CD4-positive, alpha-beta T cell treated with Interleukin-17A for 1 hour (primary cell): ENCODE results near the gene ASH1L.
"Not testable (repeated sequence)": the region's sequence is repeated elsewhere in the genome, so short reads cannot be mapped to it uniquely, and the experiment has no call there.

Experiments
- DNase-seq: peaks from one replicate; pipeline ENCODE4 v3.0.0-alpha.2; 2020

Gene ASH1L

DNA sequence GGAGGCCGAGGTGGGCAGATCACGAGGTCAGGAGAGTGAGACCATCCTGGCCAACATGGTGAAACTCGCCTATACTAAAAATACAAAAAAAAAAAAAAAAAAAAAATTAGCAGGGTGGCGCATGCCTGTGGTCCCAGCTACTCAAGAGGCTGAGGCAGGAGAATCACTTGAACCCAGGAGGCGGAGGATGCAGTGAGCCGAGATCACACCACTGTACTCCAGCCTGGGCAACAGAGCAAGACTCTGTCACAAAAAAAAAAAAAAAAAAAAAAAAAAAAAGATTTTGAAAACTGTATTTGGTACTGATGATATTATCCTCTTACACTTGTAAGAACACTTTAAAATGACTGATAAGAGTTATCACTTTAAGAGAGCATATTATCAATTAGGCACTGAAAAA is 74.2 kb downstream of the ASH1L start:
- not testable (repeated sequence) for DNase-seq

DNA sequence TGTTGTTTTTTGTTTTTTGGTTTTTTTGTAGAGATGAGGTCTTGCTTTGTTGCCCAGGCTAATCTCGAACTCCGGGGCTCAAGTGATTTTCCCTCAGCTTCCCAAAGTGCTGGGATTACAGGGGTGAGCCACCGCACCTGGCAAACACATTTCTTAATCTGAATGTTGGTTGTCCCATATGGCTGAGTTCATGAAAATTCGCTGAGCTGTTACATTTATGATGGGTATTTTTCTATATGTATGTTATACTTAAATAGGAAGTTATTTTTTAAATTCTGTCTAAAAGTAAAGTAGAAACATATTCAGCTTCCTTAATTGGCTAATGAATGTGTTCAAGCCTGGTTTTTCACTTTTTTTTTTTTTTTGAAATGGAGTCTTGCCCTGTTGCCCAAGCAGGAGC is 75.1 kb downstream of the ASH1L start:
- no peak for DNase-seq

DNA sequence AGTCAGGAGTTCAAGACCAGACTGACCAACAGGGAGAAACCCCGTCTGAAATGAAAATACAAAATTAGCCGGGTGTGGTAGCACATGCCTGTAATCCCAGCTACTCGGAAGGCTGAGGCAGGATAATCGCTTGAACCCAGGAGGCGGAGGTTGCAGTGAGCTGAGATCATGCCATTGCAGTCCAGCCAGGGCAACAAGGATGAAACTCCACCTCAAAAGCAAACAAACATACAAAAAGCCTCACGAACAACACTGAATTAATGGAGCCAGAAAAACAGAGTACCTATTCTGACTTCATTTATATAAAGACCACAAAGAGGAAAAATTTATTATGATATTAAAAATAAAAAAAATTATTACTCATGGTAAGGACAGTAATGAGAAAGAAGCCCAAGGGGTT is 75.7 kb downstream of the ASH1L start:
- DNase-seq = not testable (repeated sequence)

DNA sequence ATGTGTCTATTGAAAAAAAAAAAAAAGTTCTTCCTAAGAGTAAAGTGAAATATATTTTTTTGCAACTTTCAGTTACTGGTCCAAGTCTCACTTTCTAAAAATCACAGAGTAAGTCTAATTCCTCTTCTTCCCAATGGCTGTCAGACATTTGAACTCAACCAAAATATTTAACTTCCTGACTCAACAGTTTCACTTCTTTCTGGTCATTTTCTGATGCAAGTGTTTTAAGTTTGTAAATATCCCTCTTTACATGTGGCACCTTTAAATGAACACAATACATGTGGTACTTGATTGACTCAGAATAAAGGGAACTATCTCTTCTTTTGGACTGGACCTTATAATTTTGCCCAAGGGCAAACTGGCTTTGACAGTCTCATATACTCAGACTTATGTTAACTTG is 76.7 kb downstream of the ASH1L start:
- DNase-seq = no peak

DNA sequence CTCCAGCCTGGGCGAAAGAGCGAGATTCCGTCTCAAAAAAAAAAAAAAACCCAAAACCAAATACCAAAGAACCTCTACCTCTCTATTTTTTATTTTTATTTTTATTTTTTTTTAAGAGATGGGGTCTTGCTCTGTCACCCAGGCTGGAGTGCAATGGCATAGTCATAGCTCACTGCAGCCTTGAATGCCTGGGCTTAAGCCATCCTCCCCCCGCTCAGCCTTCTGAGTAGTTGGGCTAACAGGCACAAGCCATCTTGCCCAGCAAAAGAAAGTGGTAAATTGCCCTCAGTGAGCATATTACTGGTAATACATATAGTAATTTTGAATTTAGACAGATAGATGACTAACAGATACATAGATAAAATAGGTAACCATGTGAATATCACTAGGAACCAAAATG is 77.4 kb downstream of the ASH1L start:
- no peak for DNase-seq

DNA sequence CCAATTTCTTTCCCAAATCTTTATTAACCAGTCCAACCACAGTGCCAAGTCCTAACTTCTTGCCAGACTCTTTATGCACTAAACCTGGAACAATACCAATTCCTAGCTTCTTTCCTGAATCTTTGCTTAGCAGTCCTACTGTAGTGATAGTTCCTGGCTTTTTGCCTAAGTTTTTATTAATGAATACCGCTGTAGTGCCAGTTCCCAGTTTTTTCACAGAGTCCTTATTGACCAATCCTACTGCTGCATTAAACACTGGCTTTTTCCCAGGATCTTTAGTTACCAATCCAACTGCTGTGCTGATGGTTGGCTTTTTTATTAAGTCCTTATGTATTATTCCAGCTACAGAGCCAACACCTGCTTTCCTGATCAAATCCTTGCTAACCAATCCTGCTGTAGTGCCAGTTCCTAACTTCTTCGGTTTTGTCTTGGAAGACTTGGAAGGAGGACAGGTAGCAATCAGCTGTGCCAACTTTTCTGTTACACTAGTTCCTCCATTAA is 80.8 kb downstream of the ASH1L start:
- no peak for DNase-seq

DNA sequence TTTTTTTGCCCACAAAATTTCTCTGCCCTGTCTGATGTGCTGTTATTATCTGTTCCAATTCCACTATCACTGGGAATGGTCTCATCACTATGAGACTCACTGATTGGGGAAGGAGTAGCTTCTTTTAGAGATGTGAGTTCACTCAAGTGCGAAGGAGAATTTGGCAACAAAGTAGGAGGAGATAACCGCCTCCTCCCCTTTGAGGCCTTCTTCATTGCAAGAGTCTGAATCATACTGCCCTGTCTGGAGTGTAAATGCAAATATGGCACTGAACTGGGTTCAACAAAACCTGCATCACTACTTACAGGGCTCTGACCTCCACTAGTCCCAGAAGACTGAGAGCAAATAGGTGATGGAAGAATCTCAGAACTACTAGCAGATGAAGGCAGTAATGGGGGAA is 83.4 kb downstream of the ASH1L start:
- DNase-seq = no peak

DNA sequence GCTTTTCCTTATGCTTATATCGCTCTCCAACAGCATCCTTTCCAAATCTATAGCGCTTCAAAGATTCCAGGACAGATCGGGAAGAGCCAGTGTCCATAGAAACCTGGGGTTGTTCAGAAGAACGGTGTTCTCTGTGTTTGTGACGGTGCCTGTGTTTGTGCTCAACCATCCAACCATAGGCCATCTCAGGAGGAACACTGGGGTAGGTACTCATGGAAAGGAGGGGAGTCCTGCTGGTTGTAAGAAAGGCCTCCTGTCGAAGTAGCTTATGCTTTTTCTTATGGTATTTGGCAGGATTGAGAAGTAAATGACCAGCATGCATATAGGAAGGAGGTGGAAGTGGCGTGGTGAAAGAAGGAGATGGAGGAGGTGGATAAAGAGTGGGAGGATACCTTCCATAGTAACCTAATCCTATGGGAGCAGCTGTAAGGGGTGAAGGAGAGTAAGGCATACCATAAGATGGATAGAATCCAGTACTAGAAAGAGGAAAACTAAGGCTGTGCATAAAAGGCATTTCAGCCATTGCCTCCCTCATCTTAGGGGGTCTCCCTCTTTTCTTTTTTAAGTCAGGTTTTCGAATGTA is 84.2 kb downstream of the ASH1L start:
- no peak for DNase-seq

DNA sequence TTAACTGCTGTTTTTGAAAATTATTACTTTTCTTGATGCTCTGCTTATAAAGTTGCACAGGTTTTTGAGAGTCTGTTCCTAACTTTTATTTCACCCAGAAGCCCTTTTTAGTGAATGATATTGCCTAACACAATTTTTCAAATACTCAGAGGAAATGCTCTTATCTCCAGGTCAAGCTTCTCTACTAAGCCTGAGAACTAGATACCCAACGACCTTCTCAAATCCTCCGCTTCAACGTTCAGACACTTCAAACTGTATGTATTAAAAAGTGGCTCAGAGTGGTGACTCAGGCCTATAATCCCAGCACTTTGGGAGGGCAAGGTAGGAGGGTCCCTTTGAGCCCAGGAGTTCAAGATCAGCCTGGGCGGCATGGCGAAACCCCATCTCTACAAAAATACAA is 88.5 kb downstream of the ASH1L start:
- no peak for DNase-seq

DNA sequence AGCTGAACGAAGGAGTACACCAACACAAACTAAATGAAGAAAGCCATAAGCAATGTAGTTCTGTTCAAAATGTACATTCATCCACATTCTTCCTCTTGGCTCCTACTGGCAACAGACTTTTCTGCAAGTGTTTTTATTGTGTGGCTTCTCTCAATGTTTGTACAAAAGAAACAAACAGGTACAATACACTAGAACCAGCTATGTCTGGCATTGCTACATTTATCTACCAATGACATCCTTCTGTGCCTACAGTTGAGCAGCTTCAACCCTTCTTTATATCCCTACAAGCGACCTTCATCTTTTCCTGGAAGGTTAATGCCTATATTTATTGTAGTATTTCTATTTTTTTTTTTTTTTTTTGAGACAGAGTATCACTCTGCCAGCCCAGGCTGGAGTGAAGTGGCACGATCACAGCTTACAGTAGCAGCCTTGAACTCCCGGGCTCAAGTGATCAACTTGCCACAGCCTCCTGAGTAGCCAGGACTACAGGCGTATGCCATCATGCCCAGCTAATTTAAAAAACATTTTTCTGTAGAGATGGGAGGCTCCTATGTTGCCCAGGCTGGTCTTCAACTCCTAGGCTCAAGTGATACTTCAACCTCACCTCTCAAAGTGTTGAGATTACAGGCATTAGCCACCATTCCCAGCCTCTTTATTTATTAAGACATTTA is 89.3 kb downstream of the ASH1L start:
- no peak for DNase-seq

DNA sequence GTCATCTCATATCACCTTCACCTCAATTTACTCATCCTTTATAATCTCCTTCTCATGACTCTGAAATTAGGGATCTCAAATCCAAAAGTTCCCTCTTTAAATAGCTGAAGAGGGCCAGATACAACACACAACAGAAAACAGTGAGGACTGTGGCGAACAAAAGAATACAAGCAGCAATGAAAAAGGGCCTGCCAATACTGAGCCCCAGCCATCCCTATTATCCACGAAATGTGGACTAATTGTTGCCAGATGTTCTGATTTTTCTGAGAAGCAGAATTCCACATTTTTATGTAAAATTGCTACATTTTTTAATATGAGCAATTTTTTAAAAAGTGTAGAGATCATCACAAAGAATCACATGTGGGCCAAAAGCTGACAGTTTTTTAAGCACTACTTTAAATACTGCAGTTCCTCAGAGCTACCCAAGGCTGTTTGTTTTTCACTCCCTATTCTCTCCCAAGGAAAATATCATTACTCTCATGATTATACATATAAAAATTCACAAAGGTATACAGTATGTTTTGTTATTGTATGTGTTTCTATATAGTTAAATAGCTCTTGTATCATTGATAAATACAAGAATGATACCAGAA is 90.0 kb downstream of the ASH1L start:
- DNase-seq = no peak

DNA sequence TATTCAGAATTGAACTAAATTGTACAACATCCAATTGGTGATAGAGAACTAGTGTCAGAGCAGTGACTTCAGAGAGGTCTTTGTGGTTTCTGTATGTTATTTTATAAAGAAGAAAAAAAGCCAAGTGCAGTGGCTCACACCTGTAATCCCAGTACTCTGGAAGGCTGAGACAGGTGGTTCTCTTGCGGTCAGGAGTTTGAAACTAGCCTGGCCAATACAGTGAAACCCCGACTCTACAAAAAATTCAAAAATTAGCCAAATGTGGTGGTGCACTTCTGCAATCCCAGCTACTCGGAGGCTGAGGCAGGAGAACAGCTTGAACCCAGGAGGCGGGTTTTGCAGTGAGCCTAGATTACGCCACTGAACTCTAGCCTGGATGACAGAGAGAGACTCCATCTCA is 90.7 kb downstream of the ASH1L start:
- DNase-seq = no peak

DNA sequence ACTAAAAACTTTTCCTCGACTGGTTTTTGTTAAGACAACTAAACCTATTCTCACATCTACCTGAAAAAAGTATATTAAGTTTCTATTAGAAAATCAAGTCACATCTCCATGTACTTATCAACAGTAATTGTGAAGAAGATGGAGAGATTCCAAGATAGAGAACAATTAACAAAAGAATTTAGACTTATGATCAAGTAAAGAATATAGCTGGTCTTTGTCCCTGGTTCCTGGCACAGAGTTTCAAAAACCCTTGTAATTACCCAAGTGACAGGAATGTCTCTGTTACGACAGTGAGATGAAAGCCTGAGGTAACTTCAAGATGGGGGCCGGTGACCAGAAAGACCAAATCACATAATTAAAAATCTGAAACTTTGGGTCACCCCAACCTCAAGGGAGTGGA is 91.6 kb downstream of the ASH1L start:
- DNase-seq = no peak

DNA sequence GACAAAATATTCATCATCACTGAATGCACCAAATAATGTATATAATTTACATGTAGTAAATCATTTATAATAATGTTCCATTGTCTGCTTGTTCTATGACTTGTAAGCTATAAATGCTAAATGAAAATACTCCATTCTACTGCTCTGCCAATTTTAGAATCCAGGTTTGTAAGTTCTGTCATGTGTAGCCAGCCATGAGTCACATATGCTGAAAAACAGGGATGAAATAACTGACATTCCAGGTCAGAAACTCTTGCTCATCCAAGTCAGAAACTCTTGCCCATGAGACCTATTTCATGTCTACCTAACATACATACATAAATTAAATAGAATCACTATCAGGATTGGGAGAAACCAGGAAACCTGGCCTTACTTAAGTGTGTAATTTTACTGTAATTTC is 95.6 kb downstream of the ASH1L start:
- no peak for DNase-seq

DNA sequence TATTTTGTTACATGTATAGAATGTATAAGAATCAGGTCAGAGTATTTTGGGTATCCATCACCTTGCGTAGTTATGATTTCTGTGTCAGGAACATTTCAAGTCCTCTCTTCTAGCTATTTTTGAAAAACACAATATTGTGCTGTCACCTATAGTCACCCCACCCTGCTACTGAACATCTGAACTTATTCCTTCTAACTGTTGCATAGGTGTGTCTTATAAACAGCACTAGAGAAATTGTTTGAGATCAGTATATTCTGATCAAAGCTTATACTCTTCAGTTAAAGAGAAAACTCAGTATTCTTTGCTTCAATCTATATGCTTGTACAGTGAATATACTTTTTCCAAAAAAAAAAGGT is 96.0 kb downstream of the ASH1L start:
- peak; percentile 45 for DNase-seq

DNA sequence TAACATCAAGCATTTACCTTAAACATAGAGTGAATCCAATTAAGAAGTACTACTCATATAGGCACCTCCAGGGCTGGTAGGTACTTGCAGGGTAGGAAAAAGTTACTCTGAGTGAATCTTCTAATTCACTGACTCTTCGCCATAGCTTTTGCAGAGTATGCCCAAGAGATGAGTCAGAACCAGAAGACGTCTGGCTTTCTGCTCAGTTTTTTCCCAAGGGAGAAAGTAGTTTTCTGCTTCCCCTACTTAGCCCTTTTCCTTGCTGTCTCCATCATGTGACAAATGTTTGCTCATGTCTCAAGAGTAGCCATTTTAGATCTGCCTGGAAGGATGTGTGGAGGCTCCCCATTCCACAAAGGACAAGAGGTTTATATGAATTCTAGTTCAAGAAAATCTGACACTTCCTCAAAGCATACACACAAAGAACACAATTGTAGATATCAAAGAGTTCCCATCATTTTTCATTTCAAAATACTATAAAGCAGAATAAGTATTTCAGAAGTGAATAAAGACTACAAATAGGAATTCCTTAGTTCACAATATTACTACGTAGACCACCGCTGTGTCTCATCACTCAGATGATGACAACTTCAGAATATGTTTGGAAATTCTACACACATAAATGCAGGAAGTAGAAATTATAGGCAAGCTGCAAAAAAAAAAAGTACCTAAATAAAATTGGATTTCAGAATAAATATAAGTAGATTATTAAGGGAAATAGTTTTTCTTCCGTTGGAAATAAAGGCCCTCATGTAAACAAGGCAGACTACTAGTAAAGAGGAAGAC is 98.5 kb downstream of the ASH1L start:
- DNase-seq = no peak

DNA sequence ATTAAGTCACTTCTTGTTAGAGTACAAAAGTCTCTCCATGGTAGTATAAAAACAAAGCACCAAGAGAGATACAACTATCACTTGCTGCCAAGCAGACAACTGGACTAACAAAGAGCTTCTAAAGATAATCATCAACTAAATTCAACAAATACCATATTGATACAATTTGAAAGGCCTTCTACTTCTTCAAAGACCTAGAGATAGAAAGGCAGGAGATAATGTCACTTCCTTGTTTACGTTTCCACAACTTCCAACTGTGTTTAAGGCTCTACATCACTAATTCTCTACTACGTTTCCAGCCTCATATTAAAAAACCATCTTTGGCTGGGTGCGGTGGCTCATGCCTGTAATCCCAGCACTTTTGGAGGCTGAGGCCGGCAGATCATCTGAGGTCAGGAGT is 104.5 kb downstream of the ASH1L start:
- no peak for DNase-seq

DNA sequence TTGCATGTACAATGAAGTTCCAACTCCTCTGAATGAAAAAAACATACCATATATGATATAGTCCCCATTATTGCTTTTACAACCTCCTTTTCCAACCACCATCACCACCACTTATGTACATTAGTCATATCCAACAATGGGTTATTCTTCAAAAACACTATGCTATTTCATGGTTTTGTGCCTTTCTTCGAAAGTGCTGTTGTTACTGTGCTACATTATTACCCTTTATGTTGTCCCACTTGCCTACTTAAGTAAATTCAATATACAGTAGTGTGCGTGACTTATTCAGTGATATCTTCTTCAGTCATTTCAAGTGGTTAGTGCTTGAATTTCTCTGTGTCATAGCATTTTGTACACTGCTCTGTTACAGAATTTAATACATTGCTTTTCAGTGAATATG is 105.3 kb downstream of the ASH1L start:
- no peak for DNase-seq

DNA sequence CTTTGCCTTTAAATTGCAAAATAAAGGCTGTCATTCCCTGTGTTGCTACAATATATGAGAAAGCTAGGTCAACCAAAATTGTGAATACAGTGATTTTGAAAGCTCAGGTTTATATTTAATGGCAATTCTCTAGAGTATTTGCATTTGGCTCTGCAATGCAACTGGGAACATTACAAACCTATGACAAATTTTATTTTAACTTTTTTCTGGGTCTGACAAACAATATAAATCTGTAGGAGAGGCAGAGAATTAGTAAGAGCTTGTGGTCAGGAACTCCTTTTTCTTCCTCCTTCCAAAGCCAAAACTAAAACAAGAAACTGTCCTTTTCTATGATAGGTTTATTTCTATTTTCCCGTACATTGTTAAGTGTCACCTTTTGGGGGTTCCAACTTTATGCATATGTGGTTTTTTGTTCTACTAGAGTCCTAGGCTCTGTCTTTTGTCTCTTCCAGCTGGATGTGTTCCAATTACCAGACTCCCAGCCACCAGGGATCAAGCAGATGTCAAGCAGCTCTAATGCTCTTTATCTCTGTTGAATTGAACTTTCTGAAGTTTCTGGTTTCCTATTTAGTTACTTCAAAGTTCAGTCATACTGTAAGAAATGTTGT is 106.9 kb downstream of the ASH1L start:
- DNase-seq = no peak

DNA sequence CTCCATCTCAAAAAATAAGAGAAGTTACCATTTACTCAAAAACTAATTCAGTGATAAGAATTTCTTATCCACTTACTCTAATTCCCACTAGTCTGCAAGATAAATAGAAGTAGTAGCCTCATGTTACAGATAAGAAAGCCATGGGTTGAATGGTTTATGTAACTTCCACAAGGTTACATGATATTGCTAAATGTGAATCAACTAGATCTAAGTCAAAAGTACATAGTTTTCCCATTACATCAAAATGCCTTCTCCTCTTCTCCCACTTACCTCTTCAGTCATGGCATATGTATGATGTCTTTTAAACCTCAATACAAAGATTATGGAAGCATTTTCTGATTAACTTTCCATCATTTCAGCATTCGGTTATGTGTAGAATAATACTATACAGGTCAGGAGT is 108.5 kb downstream of the ASH1L start:
- no peak for DNase-seq

DNA sequence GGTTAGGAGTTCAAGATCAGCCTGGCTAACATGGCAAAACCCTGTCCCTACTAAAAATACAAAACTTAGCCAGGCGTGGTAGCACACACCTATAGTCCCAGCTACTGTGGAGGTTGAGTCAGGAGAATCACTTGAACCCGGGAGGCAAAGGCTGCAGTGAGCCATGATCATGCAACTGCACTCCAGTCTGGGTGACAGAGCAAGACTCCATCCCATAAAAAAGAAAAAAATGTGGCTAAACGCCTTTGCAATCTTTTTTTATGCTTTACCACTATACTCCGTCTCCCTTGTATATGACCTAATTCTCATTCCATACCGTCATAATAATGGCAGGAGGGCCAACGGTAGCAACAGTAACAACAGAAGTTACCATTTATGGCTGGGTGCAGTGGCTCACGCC is 109.5 kb downstream of the ASH1L start:
- DNase-seq = no peak

DNA sequence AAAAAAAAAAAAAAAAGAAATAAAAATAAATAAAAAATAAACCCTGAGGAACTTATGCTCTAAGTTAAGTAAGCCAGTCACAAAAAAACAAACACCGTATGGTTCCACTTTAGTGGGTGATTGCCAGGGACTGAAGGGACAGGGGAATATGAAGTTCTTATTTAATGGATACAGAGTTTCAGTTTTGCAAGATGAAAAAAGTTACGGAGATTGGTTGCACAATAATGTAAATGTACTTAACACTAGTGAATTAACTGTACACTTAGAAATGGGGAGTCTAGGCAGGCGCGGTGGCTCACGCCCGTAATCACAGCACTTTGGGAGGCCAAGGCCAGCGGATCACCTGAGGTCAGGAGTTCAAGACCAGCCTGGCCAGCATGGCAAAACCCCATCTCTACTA is 111.4 kb downstream of the ASH1L start:
- DNase-seq = no peak

DNA sequence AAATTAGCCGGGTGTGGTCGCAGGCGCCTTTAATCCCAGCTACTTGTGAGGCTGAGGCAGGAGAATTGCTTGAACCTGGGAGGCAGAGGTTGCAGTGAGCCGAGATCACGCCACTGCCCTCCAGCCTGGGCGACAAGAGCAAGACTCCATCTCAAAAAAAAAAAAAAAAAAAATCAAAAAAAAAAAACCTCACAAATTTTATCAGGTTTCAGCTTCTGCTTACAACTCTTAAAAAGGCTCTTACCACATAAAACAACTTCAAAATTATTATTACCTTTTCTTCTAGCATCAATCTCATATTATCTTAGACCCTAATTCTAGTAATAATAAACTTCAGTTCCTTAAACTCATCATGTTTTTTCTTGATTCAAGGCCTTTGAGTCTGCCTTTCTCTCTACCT is 120.2 kb downstream of the ASH1L start:
- not testable (repeated sequence) for DNase-seq

DNA sequence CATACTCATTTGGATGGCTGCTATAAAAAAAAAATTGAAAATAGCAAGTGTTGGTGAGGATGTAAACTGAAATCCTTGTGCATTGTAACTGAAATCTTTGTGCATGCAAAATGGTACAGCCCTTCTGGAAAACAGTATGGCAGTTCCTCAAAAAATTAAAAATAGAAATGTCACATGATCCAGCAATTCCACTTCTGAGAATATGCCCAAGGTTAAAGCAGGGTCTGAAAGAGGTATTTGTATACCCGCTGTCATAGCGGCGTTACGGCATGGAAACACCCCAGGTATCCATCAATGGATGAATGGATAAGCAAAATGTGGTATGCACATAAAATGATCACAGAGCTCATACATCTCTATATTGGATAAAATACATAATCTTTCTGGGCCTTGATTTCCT is 125.2 kb downstream of the ASH1L start:
- no peak for DNase-seq
